ENCODE results near the gene FUT8.

DNA sequence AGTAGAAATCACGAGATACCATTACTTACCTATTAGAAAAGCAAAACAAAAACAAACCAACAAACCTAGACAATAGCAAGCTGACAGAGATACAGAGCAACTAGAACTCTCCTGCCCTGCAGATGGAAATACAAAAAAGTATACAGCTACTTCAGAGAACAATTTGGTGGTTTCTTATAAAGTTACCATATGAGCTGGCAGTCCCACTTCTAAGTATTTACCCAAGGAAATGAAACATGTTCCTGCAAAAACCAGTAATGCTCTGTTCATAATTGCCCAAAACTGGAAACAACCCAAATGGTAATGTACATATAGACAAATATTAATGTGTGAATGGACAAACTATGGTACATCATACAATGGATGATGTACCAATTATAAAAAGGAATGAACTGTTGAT lies 31.7 kb downstream of the FUT8 start:
- TF ChIP-seq, protein P1, sequence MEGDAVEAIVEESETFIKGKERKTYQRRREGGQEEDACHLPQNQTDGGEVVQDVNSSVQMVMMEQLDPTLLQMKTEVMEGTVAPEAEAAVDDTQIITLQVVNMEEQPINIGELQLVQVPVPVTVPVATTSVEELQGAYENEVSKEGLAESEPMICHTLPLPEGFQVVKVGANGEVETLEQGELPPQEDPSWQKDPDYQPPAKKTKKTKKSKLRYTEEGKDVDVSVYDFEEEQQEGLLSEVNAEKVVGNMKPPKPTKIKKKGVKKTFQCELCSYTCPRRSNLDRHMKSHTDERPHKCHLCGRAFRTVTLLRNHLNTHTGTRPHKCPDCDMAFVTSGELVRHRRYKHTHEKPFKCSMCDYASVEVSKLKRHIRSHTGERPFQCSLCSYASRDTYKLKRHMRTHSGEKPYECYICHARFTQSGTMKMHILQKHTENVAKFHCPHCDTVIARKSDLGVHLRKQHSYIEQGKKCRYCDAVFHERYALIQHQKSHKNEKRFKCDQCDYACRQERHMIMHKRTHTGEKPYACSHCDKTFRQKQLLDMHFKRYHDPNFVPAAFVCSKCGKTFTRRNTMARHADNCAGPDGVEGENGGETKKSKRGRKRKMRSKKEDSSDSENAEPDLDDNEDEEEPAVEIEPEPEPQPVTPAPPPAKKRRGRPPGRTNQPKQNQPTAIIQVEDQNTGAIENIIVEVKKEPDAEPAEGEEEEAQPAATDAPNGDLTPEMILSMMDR (IDR thresholded peaks at IDR 0.05; ENCODE audit: poor library complexity) = no peak
- TF ChIP-seq EZH2 (IDR thresholded peaks at IDR 0.05; ENCODE audit: borderline replicate concordance) (no peak), EZH2phosphoT487 (IDR thresholded peaks at IDR 0.05; ENCODE audit: low read depth, severe bottlenecking, unreplicated experiment) (no peak)

Measured in hepatocyte (in vitro differentiated cells).